Stomach (tissue), 9 donors: ENCODE results near the gene TSGA10. TPM values are rescaled to one million over a fixed set of nuclear protein-coding genes. Genes with fewer than 3 reads are reported as not detected.

Experiments used
- DNase-seq, 2 donors: peaks; one replicate each; pipeline versions ENCODE4 v3.0.0 to v3.0.0-alpha.2; 2013 to 2019
- H3K27ac ChIP-seq, 5 donors: fragments of 200-600 bp in 4 of 5; sonication (generic) in 4 of 5; one replicate each; pipeline ENCODE4 v1.5.1; 2013 to 2019; ENCODE audit warnings: mild to moderate bottlenecking in 1 of 5, moderate library complexity in 1 of 5
- H3K27me3 ChIP-seq, 3 donors: fragments of 200-600 bp; sonication (generic); one replicate each; pipeline ENCODE4 v1.5.1; 2017 to 2019; ENCODE audit warnings: mixed run types in 1 of 3
- H3K36me3 ChIP-seq, 4 donors: fragments of 200-600 bp; sonication (generic); 1 replicate in 3 of 4; 2 replicates in 1 of 4; pipeline ENCODE4 v1.5.1; 2016 to 2019
- H3K4me1 ChIP-seq, 4 donors: fragments of 200-600 bp; sonication (generic); one replicate each; pipeline ENCODE4 v1.5.1; 2016 to 2019
- H3K4me3 ChIP-seq, 4 donors: fragments of 200-600 bp; sonication (generic) in 3 of 4; one replicate each; pipeline ENCODE4 v1.5.1; 2016 to 2019; ENCODE audit warnings: mild to moderate bottlenecking in 1 of 4
- H3K9me3 ChIP-seq, 4 donors: fragments of 200-600 bp; sonication (generic); one replicate each; pipeline ENCODE4 v1.5.1; 2016 to 2019
- CTCF ChIP-seq, 7 experiments: fragments of 450-650 bp in 4 of 7; fragments of 200-600 bp in 3 of 7; sonication (generic) in 3 of 7; IDR thresholded peaks; one replicate each; pipeline ENCODE4 v1.5.1; 2016 to 2019; ENCODE audit warnings: antibody characterized with exemption in 7 of 7, control low read depth in 2 of 7, mild to moderate bottlenecking in 1 of 7
- EP300 ChIP-seq: sonication (generic); formaldehyde crosslinking; IDR thresholded peaks from one replicate; pipeline ENCODE4 v1.6.1; 2017; ENCODE audit warnings: antibody characterized with exemption
- POLR2A ChIP-seq, 4 donors: fragments of 450-650 bp; IDR thresholded peaks; one replicate each; pipeline ENCODE4 v1.6.1; 2016; ENCODE audit warnings: antibody characterized with exemption in 4 of 4, control low read depth in 2 of 4, mild to moderate bottlenecking in 1 of 4, moderate library complexity in 1 of 4
- POLR2AphosphoS5 ChIP-seq, 3 donors: sonication (generic); formaldehyde crosslinking; IDR thresholded peaks; one replicate each; pipeline ENCODE4 v1.6.1; 2016; ENCODE audit warnings: antibody characterized with exemption in 3 of 3
- WGBS, 5 donors: extraction: QIAGEN DNeasy Blood & Tissue Kit in 3 of 5; methylation state at CpG; one replicate each; pipeline versions ENCODE4 v1.1.5 to v1.1.7; 2013 to 2018; 5-methylcytosine and 5-hydroxymethylcytosine counted together
- intact Hi-C: fragments of 100-400 bp; cut with DNase I; formaldehyde crosslinking; loops from one replicate; pipeline ENCODE4 v1.15.1; 2023; ENCODE audit warnings: low total_unique reads
- polyA plus RNA-seq, 3 donors: library from polyadenylated mRNA; stranded (reverse); fragments of 200-250 nt; gene quantifications; one replicate each; pipeline ENCODE4 v1.2.3, GENCODE V29; 2013
- total RNA-seq, 5 donors: library from RNA; depleted of rRNA; stranded (reverse); fragments of >200 nt; gene quantifications; one replicate each; pipeline versions ENCODE4 v1.1.0 to v1.2.3, GENCODE V29; 2014 to 2016
- donor health status: healthy with polysubstance abuse.
- donor health status: Bipolar disorder and iron deficiency.
- donor health status: healthy.

Gene TSGA10
- total and polyA plus RNA-seq, 8 donors = 1.3 to 19.3 (median 5.4) TPM

GRCh38 chr2:99096728-99097127 is 58.0 kb downstream of the TSGA10 start:
- 74 to 84% (median 79%) methylated on average over 1 of the region's 1 CpG for WGBS, 5 donors
- Histone ChIP-seq H3K9me3 (peaks cover 0 to 11% (median 7%) of the 10 kb centered on the region in 4 donors), H3K27ac (no peak overlapping the region), H3K27me3 (no peaks in the 10 kb centered on the region), H3K4me1 (peaks cover 0 to 4% (median 0%) of the 10 kb centered on the region in 4 donors), H3K4me3 (no peak overlapping the region), H3K36me3 (no peaks in the 10 kb centered on the region)
- no peak for DNase-seq
- intact Hi-C loops = no loop called here
- TF ChIP-seq POLR2AphosphoS5 (IDR thresholded peaks at IDR 0.05) (no peak), CTCF (IDR thresholded peaks at IDR 0.05) (no peak), POLR2A (IDR thresholded peaks at IDR 0.05) (no peak), EP300 (no peak)

- H3K4me1 ChIP-seq = no peaks in the 10 kb centered on the region
- H3K9me3 ChIP-seq = peaks cover 0 to 3% (median 0%) of the 10 kb centered on the region in 4 donors
- no peaks in the 10 kb centered on the region for H3K27me3 ChIP-seq
- TF ChIP-seq EP300 (no peak), CTCF (IDR thresholded peaks at IDR 0.05) (no peak), POLR2A (IDR thresholded peaks at IDR 0.05) (no peak), POLR2AphosphoS5 (IDR thresholded peaks at IDR 0.05) (no peak)
- intact Hi-C loops = no loop called here
- H3K27ac ChIP-seq = no peak overlapping the region
- DNase-seq = no peak
- WGBS, 5 donors = 60 to 82% (median 72%) methylated on average over 1 of the region's 1 CpG
- no peak overlapping the region for H3K4me3 ChIP-seq
- no peaks in the 10 kb centered on the region for H3K36me3 ChIP-seq
Observed at GRCh38 chr2:99088017-99088416, 66.7 kb downstream of the TSGA10 start.

- H3K4me1 ChIP-seq = no peaks in the 10 kb centered on the region
- no peaks in the 10 kb centered on the region for H3K36me3 ChIP-seq
- H3K4me3 ChIP-seq = no peak overlapping the region
- no peak overlapping the region for H3K27ac ChIP-seq
- no peak for DNase-seq
- H3K27me3 ChIP-seq = peaks cover 0 to 10% (median 0%) of the 10 kb centered on the region in 3 donors
- H3K9me3 ChIP-seq = peaks cover 0 to 3% (median 0%) of the 10 kb centered on the region in 4 donors
- 31 to 81% (median 62%) methylated on average over 1 of the region's 1 CpG for WGBS, 5 donors
- intact Hi-C loops = no loop called here
- TF ChIP-seq EP300 (no peak), POLR2AphosphoS5 (IDR thresholded peaks at IDR 0.05) (no peak), POLR2A (IDR thresholded peaks at IDR 0.05) (no peak)
Observed at GRCh38 chr2:99086385-99086784, 68.4 kb downstream of the TSGA10 start.

- WGBS, 5 donors = 75 to 100% (median 85%) methylated on average over 1 to 2 of the region's 2 CpGs
- Histone ChIP-seq H3K36me3 (no peaks in the 10 kb centered on the region), H3K4me1 (no peaks in the 10 kb centered on the region), H3K9me3 (peaks cover 0 to 3% (median 0%) of the 10 kb centered on the region in 4 donors), H3K27ac (no peak overlapping the region), H3K4me3 (no peak overlapping the region), H3K27me3 (peaks cover 0 to 10% (median 0%) of the 10 kb centered on the region in 3 donors)
- peak in 1 of 2 donors; percentile 19 for DNase-seq
- intact Hi-C loops = no loop called here
- TF ChIP-seq POLR2A (IDR thresholded peaks at IDR 0.05) = no peak
- no peak for TF ChIP-seq POLR2AphosphoS5 (IDR thresholded peaks at IDR 0.05)
- peak in 1 of 7 experiments; percentile 9 for TF ChIP-seq CTCF (IDR thresholded peaks at IDR 0.05)
- no peak for TF ChIP-seq EP300
Observed at GRCh38 chr2:99085421-99085820, 69.3 kb downstream of the TSGA10 start.

GRCh38 chr2:99084256-99084655 is 70.5 kb downstream of the TSGA10 start:
- H3K36me3 ChIP-seq = no peaks in the 10 kb centered on the region
- H3K4me3 ChIP-seq = no peak overlapping the region
- WGBS, 5 donors = 64 to 85% (median 75%) methylated on average over 4 of the region's 4 CpGs
- no peak for DNase-seq
- no peaks in the 10 kb centered on the region for H3K4me1 ChIP-seq
- H3K27ac ChIP-seq = no peak overlapping the region
- peaks cover 0 to 10% (median 0%) of the 10 kb centered on the region in 3 donors for H3K27me3 ChIP-seq
- H3K9me3 ChIP-seq = peaks cover 0 to 2% (median 0%) of the 10 kb centered on the region in 4 donors
- TF ChIP-seq CTCF (IDR thresholded peaks at IDR 0.05) = no peak
- intact Hi-C loops = no loop called here
